PC-3 (cell line): ENCODE results near the gene EFR3B.

Experiments used
- CTCF ChIP-seq: fragments of 300-600 bp; sonication (generic); conservative IDR thresholded peaks from 2 replicates; pipeline ENCODE4 v1.5.1; 2017; ENCODE audit warnings: antibody characterized with exemption, low read depth, mild to moderate bottlenecking, low read length
- EZH2 ChIP-seq: fragments of 300-600 bp; sonication (generic); IDR thresholded peaks from one replicate; pipeline ENCODE4 v1.6.1; 2017; ENCODE audit warnings: antibody characterized with exemption, mild to moderate bottlenecking, low read length; ENCODE audit not compliant: unreplicated experiment

- TF ChIP-seq CTCF (no peak), EZH2 (no peak)
These were observed 89.9 kb downstream of the EFR3B start for GRCh38 chr2:25131567-25132298.
